HTERT RPE-1 (cell line): ENCODE results near the gene SLC20A1.

Experiments
- in situ Hi-C: fragments of 300-500 bp; cut with MboI; formaldehyde crosslinking; loops from 4 replicates; pipeline ENCODE4 v1.14.3; 2020; ENCODE audit warnings: low sequenced_read_pairs

The SLC20A1 gene

GRCh38 chr2:112674229-112674628, 28.5 kb downstream of the SLC20A1 start:
- in situ Hi-C loops: no loop called here

- in situ Hi-C loops: no loop called here
These were observed 33.7 kb downstream of the SLC20A1 start for GRCh38 chr2:112679484-112679883.

- in situ Hi-C loops: no loop called here
These were observed 34.9 kb downstream of the SLC20A1 start for GRCh38 chr2:112680666-112681101.

- in situ Hi-C loops: no loop called here
These were observed 36.4 kb downstream of the SLC20A1 start for GRCh38 chr2:112682101-112682500.

- in situ Hi-C loops: no loop called here
These were observed 38.0 kb downstream of the SLC20A1 start for GRCh38 chr2:112683550-112684414.

GRCh38 chr2:112684415-112684775, 38.7 kb downstream of the SLC20A1 start:
- in situ Hi-C loops: no loop called here

- in situ Hi-C loops: no loop called here
These were observed 39.6 kb downstream of the SLC20A1 start for GRCh38 chr2:112685271-112685884.

GRCh38 chr2:112686348-112687217, 40.8 kb downstream of the SLC20A1 start:
- in situ Hi-C loops: no loop called here

GRCh38 chr2:112687522-112687921, 41.8 kb downstream of the SLC20A1 start:
- in situ Hi-C loops: no loop called here

- in situ Hi-C loops: no loop called here
These were observed 42.5 kb downstream of the SLC20A1 start for GRCh38 chr2:112688086-112688880.

- in situ Hi-C loops: no loop called here
These were observed 45.2 kb downstream of the SLC20A1 start for GRCh38 chr2:112690853-112691401.

- in situ Hi-C loops: no loop called here
These were observed 46.1 kb downstream of the SLC20A1 start for GRCh38 chr2:112691881-112692281.

GRCh38 chr2:112692495-112692911, 46.8 kb downstream of the SLC20A1 start:
- in situ Hi-C loops: no loop called here

- in situ Hi-C loops: no loop called here
These were observed 47.2 kb downstream of the SLC20A1 start for GRCh38 chr2:112692918-112693317.

- in situ Hi-C loops: no loop called here
These were observed 47.9 kb downstream of the SLC20A1 start for GRCh38 chr2:112693596-112693995.

- in situ Hi-C loops: no loop called here
These were observed 48.4 kb downstream of the SLC20A1 start for GRCh38 chr2:112694182-112694581.

GRCh38 chr2:112698834-112699515, 53.2 kb downstream of the SLC20A1 start:
- in situ Hi-C loops: no loop called here

GRCh38 chr2:112699984-112700667, 54.4 kb downstream of the SLC20A1 start:
- in situ Hi-C loops: no loop called here

GRCh38 chr2:112701052-112701451, 55.3 kb downstream of the SLC20A1 start:
- in situ Hi-C loops: no loop called here
